HCT116 (cell line): ENCODE results near the gene MBD3. TPM values are rescaled to one million over a fixed set of nuclear protein-coding genes. Genes with fewer than 3 reads are reported as not detected.

ENCODE experiments used
- ATAC-seq: fragments of 200-7000 bp; cut with Tn5 transposase; 2 replicates; pipeline ENCODE4 v1.9.1; 2020; ENCODE audit warnings: mild to moderate bottlenecking, moderate library complexity
- BruUV-seq: library from RNA; stranded (reverse); fragments of 400-500 nt; replicated peaks from 2 replicates; lab custom pipeline; 2021; lab: Mats Ljungman, UMichigan
- CTCF ChIA-PET: fragments of 300-600 bp; sonication (Branson Sonifier 250); formaldehyde crosslinking; loops from one replicate; lab custom pipeline; 2021; ENCODE audit warnings: antibody characterized with exemption; lab: Charles Lee
- POLR2A ChIA-PET: fragments of 300-600, 350-600 bp; sonication (Branson Sonifier 250); formaldehyde crosslinking; loops from one replicate; lab custom pipeline; 2021; ENCODE audit warnings: antibody characterized with exemption; lab: Charles Lee
- RAD21 ChIA-PET, 2 experiments: fragments of 300-600 bp; sonication (Branson Sonifier 250); formaldehyde crosslinking; loops; one replicate each; lab custom pipeline; 2023; ENCODE audit warnings: low total read pairs in 2 of 2; ENCODE audit not compliant: uncharacterized antibody in 2 of 2, unreplicated experiment in 2 of 2, low non-redundant PET in 1 of 2; lab: Charles Lee
- DNase-seq: peaks from one replicate; pipeline ENCODE4 v3.0.0-alpha.2; 2010; ENCODE audit warnings: low read depth, low spot score
- H2AFZ ChIP-seq: fragments of 200-600 bp; shearing (Covaris generic), sonication (generic); 2 replicates; pipeline ENCODE4 v1.6.1; 2017; ENCODE audit warnings: low read depth, mixed run types, mixed read lengths, antibody characterized with exemption, low read length; ENCODE audit not compliant: poor library complexity, severe bottlenecking
- H3K27ac ChIP-seq: 2 replicates; pipeline ENCODE4 v1.5.1; 2012; ENCODE audit warnings: low read depth, low read length
- H3K27me3 ChIP-seq: fragments of 200-600 bp; sonication (generic); 2 replicates; pipeline ENCODE4 v1.6.1; 2016; ENCODE audit warnings: mixed run types, low read length, mixed read lengths; ENCODE audit not compliant: insufficient read depth
- H3K36me3 ChIP-seq, 2 experiments: fragments of 200-500 bp in 1 of 2; fragments of 200-600 bp in 1 of 2; sonication (Bioruptor generic) in 1 of 2; sonication (generic) in 1 of 2; 2 replicates each; pipeline versions ENCODE4 v1.5.1 to v1.6.1; 2014 to 2016; ENCODE audit warnings: low read length in 2 of 2, inconsistent platforms in 1 of 2, mixed read lengths in 1 of 2, mixed run types in 1 of 2; ENCODE audit not compliant: insufficient read depth in 2 of 2, control insufficient read depth in 1 of 2
- H3K4me1 ChIP-seq, 2 experiments: fragments of 200-600 bp in 1 of 2; sonication (generic) in 1 of 2; 2 replicates each; pipeline versions ENCODE4 v1.5.1 to v1.6.1; 2012 to 2017; ENCODE audit warnings: low read length in 2 of 2, inconsistent platforms in 1 of 2, mild to moderate bottlenecking in 1 of 2, mixed read lengths in 1 of 2, mixed run types in 1 of 2, moderate library complexity in 1 of 2; ENCODE audit not compliant: insufficient read depth in 2 of 2, control insufficient read depth in 1 of 2
- H3K4me2 ChIP-seq: fragments of 200-600 bp; sonication (generic); 2 replicates; pipeline ENCODE4 v1.6.1; 2017; ENCODE audit warnings: mixed run types, low read length, mixed read lengths
- H3K4me3 ChIP-seq, 2 experiments: fragments of 200-600 bp in 1 of 2; sonication (generic) in 1 of 2; replicated peaks in 1 of 2; 2 replicates each; pipeline ENCODE4 v1.5.1; 2011 to 2016; ENCODE audit warnings: low read length in 2 of 2, control low read depth in 1 of 2, low read depth in 1 of 2, mild to moderate bottlenecking in 1 of 2, mixed read lengths in 1 of 2, mixed run types in 1 of 2
- H3K79me2 ChIP-seq: fragments of 200-600 bp; sonication (generic); 2 replicates; pipeline ENCODE4 v1.6.1; 2017; ENCODE audit warnings: mild to moderate bottlenecking, mixed run types, low read length, moderate library complexity, mixed read lengths; ENCODE audit not compliant: insufficient read depth
- H3K9ac ChIP-seq: fragments of 200-600 bp; sonication (generic); 2 replicates; pipeline ENCODE4 v1.6.1; 2016; ENCODE audit warnings: low read length, mixed read lengths
- H3K9me2 ChIP-seq: fragments of 200-600 bp; sonication (generic), shearing (Covaris generic); 2 replicates; pipeline ENCODE4 v1.6.1; 2017; ENCODE audit warnings: mixed run types, mild to moderate bottlenecking, moderate library complexity; ENCODE audit not compliant: insufficient read depth
- H3K9me3 ChIP-seq, 2 experiments: fragments of 200-500 bp in 1 of 2; fragments of 200-600 bp in 1 of 2; sonication (Bioruptor generic) in 1 of 2; sonication (generic) in 1 of 2; 2 replicates each; pipeline ENCODE4 v1.6.1; 2014 to 2017; ENCODE audit warnings: low read length in 2 of 2, mixed read lengths in 2 of 2, inconsistent platforms in 1 of 2, low read depth in 1 of 2, mild to moderate bottlenecking in 1 of 2, mixed run types in 1 of 2, moderate library complexity in 1 of 2; ENCODE audit not compliant: control insufficient read depth in 1 of 2, insufficient read depth in 1 of 2
- H4K20me1 ChIP-seq: fragments of 200-600 bp; sonication (generic), shearing (Covaris generic); 2 replicates; pipeline ENCODE4 v1.6.1; 2017; ENCODE audit warnings: mixed run types, mild to moderate bottlenecking, moderate library complexity; ENCODE audit not compliant: insufficient read depth
- ATF3 ChIP-seq: IDR thresholded peaks from 2 replicates; pipeline ENCODE4 v1.6.1; 2012
- CEBPB ChIP-seq: IDR thresholded peaks from 2 replicates; pipeline ENCODE4 v1.6.1; 2012; ENCODE audit warnings: low read depth
- EZH2 ChIP-seq: fragments of 200-600 bp; sonication (generic); IDR thresholded peaks from 2 replicates; pipeline ENCODE4 v1.6.1; 2017; ENCODE audit warnings: antibody characterized with exemption, mixed run types
- POLR2A ChIP-seq: IDR thresholded peaks from 2 replicates; pipeline ENCODE4 v1.7.0; 2011; ENCODE audit warnings: borderline replicate concordance; ENCODE audit not compliant: insufficient read depth, insufficient read length; ENCODE audit errors: extremely low read depth
- RAD21 ChIP-seq: IDR thresholded peaks from 2 replicates; pipeline ENCODE4 v1.6.1; 2012; ENCODE audit warnings: low read depth, mild to moderate bottlenecking
- SP1 ChIP-seq: IDR thresholded peaks from 2 replicates; pipeline ENCODE4 v1.6.1; 2012; ENCODE audit warnings: low read depth
- TCF7L2 ChIP-seq: IDR thresholded peaks from 2 replicates; pipeline ENCODE4 v1.7.0; 2011; ENCODE audit warnings: borderline replicate concordance, inconsistent platforms; ENCODE audit not compliant: insufficient read depth, insufficient read length; ENCODE audit errors: extremely low read depth
- YY1 ChIP-seq: IDR thresholded peaks from 2 replicates; pipeline ENCODE4 v1.6.1; 2011; ENCODE audit warnings: low read length, low read depth, moderate library complexity, mild to moderate bottlenecking; ENCODE audit not compliant: insufficient replicate concordance; ENCODE audit errors: extremely low read depth
- ZFX ChIP-seq: fragments of 450-650 bp; IDR thresholded peaks from 2 replicates; pipeline ENCODE4 v1.6.1; 2017
- ZNF274 ChIP-seq: fragments of 200-500 bp; sonication (Bioruptor generic); IDR thresholded peaks from 2 replicates; pipeline ENCODE4 v1.6.1; 2014; ENCODE audit warnings: mild to moderate bottlenecking, low read depth, low read length, inconsistent platforms
- intact Hi-C: fragments of 100-400 bp; cut with micrococcal nuclease; formaldehyde crosslinking; loops from 2 replicates; pipeline ENCODE4 v1.10.0; 2022
- total RNA-seq: library from RNA; stranded (reverse); gene quantifications from one replicate; pipeline ENCODE4 v1.2.1, GENCODE V29; 2021; ENCODE audit not compliant: unreplicated experiment
- TF ChIP-seq, protein P1 (sequence below): IDR thresholded peaks from 2 replicates; pipeline ENCODE4 v1.6.1; 2012; ENCODE audit warnings: low read depth

Gene MBD3
- total RNA-seq, 1 experiment from 2014 or later = 85.7 TPM

DNA sequence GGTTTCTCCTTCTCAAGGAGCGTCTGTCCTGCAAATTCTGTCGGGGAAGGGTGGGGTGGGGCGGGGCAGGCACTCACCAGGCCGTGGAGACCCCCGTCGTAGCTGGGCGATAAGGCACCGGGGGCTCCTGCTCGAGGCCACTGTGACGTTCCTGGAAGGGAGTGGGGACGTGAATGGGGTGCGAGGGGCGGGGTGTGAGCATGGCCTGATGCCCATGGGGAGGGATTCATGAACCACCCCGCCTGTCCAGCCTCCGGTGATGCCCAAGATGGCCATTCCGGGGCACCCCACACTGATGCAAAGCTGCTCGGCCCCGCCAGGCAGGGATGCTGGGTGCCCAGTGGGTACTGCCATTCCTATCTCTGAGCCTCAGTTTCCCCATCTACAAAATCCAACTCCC is 27.0 kb upstream of the MBD3 start:
- CTCF ChIA-PET = no interaction called here
- H3K9me3 ChIP-seq = no peaks in the 10 kb centered on the region
- H3K27me3 ChIP-seq = no peaks in the 10 kb centered on the region
- intact Hi-C loops = no loop called here
- peaks cover 0 to 5% of the 10 kb centered on the region in 2 experiments; a peak in 1 of 4 replicates for H3K4me1 ChIP-seq
- peaks cover 32 to 50% of the 10 kb centered on the region in 2 experiments; a peak in 3 of 4 replicates for H3K36me3 ChIP-seq
- no peak overlapping the region for H3K9ac ChIP-seq
- DNase-seq (no peak), ATAC-seq (no peak)
- H3K27ac ChIP-seq = no peak overlapping the region
- RAD21 ChIA-PET = no interaction called here
- no peaks in the 10 kb centered on the region for H4K20me1 ChIP-seq
- no peak overlapping the region for H3K4me2 ChIP-seq
- no peaks in the 10 kb centered on the region for H3K9me2 ChIP-seq
- POLR2A ChIA-PET = interaction anchor here (1.0 kb wide), 1 partner anchor 77 kb away, joined by 3 read pairs; no protein-coding TSS in a partner anchor
- no peak overlapping the region for H2AFZ ChIP-seq
- H3K79me2 ChIP-seq = peaks cover 18% of the 10 kb centered on the region; the same call in 1 of the 2 replicates
- H3K4me3 ChIP-seq = no peak overlapping the region
- TF ChIP-seq CEBPB = no peak
- no peak for TF ChIP-seq ZNF274
- TF ChIP-seq RAD21 = no peak
- no peak for TF ChIP-seq ZFX
- TF ChIP-seq, protein P1, sequence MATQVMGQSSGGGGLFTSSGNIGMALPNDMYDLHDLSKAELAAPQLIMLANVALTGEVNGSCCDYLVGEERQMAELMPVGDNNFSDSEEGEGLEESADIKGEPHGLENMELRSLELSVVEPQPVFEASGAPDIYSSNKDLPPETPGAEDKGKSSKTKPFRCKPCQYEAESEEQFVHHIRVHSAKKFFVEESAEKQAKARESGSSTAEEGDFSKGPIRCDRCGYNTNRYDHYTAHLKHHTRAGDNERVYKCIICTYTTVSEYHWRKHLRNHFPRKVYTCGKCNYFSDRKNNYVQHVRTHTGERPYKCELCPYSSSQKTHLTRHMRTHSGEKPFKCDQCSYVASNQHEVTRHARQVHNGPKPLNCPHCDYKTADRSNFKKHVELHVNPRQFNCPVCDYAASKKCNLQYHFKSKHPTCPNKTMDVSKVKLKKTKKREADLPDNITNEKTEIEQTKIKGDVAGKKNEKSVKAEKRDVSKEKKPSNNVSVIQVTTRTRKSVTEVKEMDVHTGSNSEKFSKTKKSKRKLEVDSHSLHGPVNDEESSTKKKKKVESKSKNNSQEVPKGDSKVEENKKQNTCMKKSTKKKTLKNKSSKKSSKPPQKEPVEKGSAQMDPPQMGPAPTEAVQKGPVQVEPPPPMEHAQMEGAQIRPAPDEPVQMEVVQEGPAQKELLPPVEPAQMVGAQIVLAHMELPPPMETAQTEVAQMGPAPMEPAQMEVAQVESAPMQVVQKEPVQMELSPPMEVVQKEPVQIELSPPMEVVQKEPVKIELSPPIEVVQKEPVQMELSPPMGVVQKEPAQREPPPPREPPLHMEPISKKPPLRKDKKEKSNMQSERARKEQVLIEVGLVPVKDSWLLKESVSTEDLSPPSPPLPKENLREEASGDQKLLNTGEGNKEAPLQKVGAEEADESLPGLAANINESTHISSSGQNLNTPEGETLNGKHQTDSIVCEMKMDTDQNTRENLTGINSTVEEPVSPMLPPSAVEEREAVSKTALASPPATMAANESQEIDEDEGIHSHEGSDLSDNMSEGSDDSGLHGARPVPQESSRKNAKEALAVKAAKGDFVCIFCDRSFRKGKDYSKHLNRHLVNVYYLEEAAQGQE = no peak
- no peak for TF ChIP-seq POLR2A
- no peak for TF ChIP-seq ATF3
- no peak for TF ChIP-seq EZH2
- TF ChIP-seq TCF7L2 = no peak
- no peak for TF ChIP-seq YY1
- TF ChIP-seq SP1 = no peak
- no TSS peak for BruUV-seq
